GM12875 (cell line): ENCODE data around the gene RAP1GAP.
"Not testable (repeated sequence)": the region's sequence is repeated elsewhere in the genome, so short reads cannot be mapped to it uniquely, and the experiment has no call there.

ENCODE experiments used
- H3K4me3 ChIP-seq: one replicate; pipeline ENCODE4 v1.5.1; 2011; ENCODE audit warnings: low read depth, low read length, control low read depth
- TF ChIP-seq, protein P1 (sequence below): IDR thresholded peaks from 2 replicates; pipeline ENCODE4 v1.5.1; 2011; ENCODE audit warnings: low read depth, mild to moderate bottlenecking, control low read depth, inconsistent platforms, low read length, moderate library complexity, borderline replicate concordance; ENCODE audit not compliant: insufficient read depth

Gene RAP1GAP

DNA sequence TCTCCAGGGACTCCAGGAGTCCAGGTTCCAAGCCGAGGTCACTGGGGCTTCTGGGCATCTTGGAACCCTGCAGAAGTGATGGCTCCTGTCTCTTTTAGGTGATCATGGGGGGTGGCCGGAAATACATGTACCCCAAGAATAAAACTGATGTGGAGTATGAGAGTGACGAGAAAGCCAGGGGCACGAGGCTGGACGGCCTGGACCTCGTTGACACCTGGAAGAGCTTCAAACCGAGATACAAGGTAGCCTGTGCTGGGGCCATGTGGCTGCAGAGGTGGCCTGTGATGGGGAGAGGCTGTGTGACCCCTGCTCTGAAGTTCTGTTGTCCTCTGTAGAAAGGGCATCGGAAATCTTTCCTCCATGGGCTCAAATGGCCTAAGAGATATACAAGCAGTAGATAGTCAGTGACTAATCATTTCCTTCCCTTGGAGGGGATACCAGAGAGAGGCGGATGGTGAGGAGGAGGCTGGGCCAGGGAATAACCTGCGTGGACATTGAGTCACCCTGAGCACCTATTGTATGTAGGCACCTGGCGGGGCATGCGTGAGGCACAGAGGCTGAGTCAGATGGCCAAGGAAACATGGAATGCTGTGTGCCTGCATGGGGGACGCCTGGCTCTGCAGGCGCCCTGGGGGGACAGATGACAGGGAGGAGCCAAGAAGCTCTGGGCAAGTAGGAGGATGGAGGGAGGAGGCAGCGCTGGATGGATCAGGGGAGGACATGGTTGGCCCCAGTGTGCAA lies 101.0 kb downstream of the RAP1GAP start:
- no peak overlapping the region for H3K4me3 ChIP-seq
- TF ChIP-seq, protein P1, sequence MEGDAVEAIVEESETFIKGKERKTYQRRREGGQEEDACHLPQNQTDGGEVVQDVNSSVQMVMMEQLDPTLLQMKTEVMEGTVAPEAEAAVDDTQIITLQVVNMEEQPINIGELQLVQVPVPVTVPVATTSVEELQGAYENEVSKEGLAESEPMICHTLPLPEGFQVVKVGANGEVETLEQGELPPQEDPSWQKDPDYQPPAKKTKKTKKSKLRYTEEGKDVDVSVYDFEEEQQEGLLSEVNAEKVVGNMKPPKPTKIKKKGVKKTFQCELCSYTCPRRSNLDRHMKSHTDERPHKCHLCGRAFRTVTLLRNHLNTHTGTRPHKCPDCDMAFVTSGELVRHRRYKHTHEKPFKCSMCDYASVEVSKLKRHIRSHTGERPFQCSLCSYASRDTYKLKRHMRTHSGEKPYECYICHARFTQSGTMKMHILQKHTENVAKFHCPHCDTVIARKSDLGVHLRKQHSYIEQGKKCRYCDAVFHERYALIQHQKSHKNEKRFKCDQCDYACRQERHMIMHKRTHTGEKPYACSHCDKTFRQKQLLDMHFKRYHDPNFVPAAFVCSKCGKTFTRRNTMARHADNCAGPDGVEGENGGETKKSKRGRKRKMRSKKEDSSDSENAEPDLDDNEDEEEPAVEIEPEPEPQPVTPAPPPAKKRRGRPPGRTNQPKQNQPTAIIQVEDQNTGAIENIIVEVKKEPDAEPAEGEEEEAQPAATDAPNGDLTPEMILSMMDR: no peak

DNA sequence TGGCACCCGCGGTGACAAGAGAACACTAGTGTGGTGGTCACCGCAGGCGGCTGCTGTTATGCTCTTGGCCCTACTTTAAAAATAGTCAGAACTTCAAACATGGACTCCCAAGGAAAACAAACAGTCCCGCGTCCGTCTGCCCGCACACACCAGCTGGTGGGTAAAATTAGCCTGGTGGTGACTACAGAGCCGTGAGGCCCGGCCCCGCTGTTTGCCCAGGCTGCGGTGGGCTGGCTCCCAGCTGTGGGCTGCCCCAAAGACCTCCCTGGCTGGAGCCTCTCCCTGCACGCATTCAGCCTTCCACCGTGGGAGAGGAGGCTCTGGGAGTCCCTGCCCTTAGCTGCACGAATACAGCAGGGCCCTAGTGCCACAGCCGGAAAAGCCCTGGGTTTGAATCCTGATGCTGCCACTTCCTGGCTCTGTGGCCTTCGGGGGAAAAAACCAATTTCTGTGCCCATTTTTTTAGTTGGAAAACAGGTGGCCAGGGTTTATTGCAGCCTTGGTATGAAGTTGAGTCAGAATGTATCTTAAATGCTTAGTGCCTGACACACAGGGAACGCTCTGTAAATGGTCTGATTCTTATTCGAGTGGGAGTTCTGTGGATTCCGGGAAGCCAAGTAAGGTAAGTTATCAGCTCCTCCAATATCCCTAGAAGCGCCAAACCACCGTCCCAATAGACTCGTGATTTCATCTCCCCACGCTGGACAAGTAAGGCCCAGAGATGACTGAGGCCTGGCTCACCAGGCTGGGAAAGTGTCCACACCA lies 101.7 kb downstream of the RAP1GAP start:
- TF ChIP-seq, protein P1: no peak
- no peak overlapping the region for H3K4me3 ChIP-seq

DNA sequence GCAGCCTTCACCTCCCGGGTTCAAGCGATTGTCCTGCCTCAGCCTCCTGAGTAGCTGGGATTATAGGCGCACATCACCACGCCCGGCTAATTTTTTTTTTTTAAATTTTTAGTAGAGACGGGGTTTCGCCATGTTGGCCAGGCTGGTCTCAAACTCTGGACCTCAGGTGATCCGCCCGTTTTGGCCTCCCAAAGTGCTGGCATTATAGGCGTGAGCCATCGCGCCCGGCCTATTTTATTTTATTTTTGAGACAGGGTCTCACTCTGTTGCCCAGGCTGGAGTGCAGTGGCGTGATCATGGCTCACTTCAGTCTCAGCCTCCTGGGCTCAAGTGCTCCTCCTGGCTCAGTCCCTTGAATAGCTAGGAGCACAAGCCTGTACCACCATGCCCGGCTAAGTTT lies 102.8 kb downstream of the RAP1GAP start:
- H3K4me3 ChIP-seq: not testable (repeated sequence)

DNA sequence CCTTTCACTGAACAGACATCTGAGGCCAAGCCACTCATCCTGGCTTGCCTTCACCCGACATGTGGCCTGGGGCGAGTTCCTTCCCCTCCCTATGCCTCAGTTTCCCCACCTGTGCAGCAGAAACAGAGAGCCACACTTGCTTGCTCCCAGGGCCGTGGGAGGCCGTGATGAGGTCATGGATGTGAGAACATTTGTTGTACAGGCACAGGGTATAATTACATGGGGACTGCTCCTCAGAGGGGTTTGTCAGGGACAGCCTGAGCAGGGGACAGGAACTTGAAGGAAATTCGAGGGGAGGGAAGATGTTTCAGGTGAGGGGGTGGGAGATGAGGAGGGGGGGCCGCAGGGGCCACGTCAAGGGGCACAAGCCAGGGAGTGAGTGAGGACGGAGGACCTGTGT lies 103.9 kb downstream of the RAP1GAP start:
- no peak overlapping the region for H3K4me3 ChIP-seq
- TF ChIP-seq, protein P1: no peak

DNA sequence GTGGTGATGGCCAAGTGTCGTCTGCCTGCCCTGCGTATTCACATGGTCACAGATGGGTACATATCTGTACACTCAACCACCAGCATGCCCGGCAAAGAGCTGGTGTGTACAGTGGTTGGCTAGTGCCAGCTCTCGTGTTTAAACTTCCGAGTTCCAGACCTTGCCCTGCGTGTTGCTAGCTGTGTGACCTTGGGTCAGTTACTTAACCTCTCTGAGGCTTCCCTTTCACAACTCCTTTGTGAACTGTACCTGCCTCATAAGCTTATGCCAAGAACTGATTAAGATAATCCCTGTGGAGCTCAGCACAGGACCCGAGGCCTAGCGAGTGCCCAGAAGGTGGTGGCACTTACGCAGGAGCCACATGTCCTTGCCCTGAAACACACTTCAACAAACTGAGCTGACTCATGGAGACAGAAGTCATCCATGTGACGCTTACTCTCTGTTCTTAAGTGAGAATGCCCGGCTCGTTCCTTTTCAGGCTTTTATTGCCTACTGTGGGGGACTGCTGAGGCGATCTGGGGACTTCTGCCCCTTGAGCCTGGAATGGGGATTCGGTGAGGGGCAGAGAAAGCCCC lies 104.5 kb downstream of the RAP1GAP start:
- no peak overlapping the region for H3K4me3 ChIP-seq
- TF ChIP-seq, protein P1: no peak

DNA sequence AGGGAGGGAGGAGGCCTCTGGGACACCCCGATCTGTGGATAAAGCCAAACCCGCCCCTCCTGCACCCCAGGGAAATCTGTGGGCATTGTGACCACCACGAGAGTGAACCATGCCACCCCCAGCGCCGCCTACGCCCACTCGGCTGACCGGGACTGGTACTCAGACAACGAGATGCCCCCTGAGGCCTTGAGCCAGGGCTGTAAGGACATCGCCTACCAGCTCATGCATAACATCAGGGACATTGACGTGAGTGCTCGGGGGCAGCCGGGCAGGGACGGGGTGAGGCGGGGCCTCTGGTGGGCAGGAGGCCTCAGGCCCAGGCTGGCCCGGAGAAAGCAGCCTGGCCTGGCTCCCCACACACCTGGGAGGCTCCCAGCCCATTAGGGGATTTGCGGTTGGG lies 105.2 kb downstream of the RAP1GAP start:
- TF ChIP-seq, protein P1: no peak
- H3K4me3 ChIP-seq: no peak overlapping the region

DNA sequence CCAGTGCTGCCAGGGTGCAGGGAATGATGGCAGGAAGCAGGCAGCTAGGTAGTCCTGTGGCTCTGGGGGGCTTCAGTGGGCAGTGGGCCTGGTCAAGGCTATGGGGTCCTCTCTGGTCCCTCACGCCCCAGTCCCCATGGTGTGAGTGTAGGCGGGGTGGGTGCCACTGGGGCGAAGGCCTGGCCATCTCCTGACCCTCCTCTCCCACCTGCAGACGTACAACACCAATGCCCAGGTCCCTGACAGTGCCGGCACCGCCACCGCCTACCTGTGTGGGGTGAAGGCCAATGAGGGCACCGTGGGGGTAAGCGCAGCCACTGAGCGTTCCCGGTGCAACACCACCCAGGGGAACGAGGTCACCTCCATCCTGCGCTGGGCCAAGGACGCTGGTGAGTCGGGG lies 106.3 kb downstream of the RAP1GAP start:
- TF ChIP-seq, protein P1: no peak

More for the DNA sequence above, 106.3 kb downstream of the RAP1GAP start:
- H3K4me3 ChIP-seq: no peak overlapping the region
